Measurements from ENCODE around the gene CPEB1. TPM values are rescaled to one million over a fixed set of nuclear protein-coding genes. Genes with fewer than 3 reads are reported as not detected.

Gene CPEB1
- 1.3 TPM for total RNA-seq
- long read RNA-seq, partial matches to known transcripts = 0 of 4 reads
- long read RNA-seq, other reads (novel, unspliced or antisense) = 2 of 4 reads

- intact Hi-C loops (cut with DNase I) = no loop called here
- ATAC-seq (ENCODE audit: poor library complexity) = peak; percentile 87
- DNase-seq = peak; percentile 67
These were observed at the start of gene CPEB1 for GRCh38 chr15:82647045-82647834. CPEB1 (minus strand) TSS chr15:82647363; CDS start chr15:82628459, 18,904 bp downstream.

GRCh38 chr15:82692171-82692570 lies 45.0 kb upstream of the CPEB1 start:
- intact Hi-C loops (cut with DNase I) = no loop called here
- ATAC-seq (ENCODE audit: poor library complexity) = no peak
- DNase-seq = no peak

GRCh38 chr15:82689147-82689546 lies 42.0 kb upstream of the CPEB1 start:
- intact Hi-C loops (cut with DNase I) = no loop called here
- ATAC-seq (ENCODE audit: poor library complexity) (no peak), DNase-seq (no peak)

GRCh38 chr15:82688691-82689090 lies 41.5 kb upstream of the CPEB1 start:
- ATAC-seq (ENCODE audit: poor library complexity) (no peak), DNase-seq (no peak)
- intact Hi-C loops (cut with DNase I) = no loop called here

- ATAC-seq (ENCODE audit: poor library complexity) (no peak), DNase-seq (no peak)
- intact Hi-C loops (cut with DNase I) = no loop called here
These were observed 34.2 kb upstream of the CPEB1 start for GRCh38 chr15:82681371-82681770.

GRCh38 chr15:82680200-82681102 lies 33.3 kb upstream of the CPEB1 start:
- DNase-seq = no peak
- no peak for ATAC-seq (ENCODE audit: poor library complexity)
- intact Hi-C loops (cut with DNase I) = no loop called here

GRCh38 chr15:82679626-82680199 lies 32.5 kb upstream of the CPEB1 start:
- intact Hi-C loops (cut with DNase I) = no loop called here
- ATAC-seq (ENCODE audit: poor library complexity) (no peak), DNase-seq (no peak)

GRCh38 chr15:82677720-82678323 lies 30.7 kb upstream of the CPEB1 start:
- intact Hi-C loops (cut with DNase I) = no loop called here
- no peak for ATAC-seq (ENCODE audit: poor library complexity)
- DNase-seq = no peak

GRCh38 chr15:82674873-82675272 lies 27.7 kb upstream of the CPEB1 start:
- DNase-seq (no peak), ATAC-seq (ENCODE audit: poor library complexity) (no peak)
- intact Hi-C loops (cut with DNase I) = no loop called here

GRCh38 chr15:82670699-82671098 lies 23.5 kb upstream of the CPEB1 start:
- intact Hi-C loops (cut with DNase I) = no loop called here
- no peak for DNase-seq
- ATAC-seq (ENCODE audit: poor library complexity) = no peak

- intact Hi-C loops (cut with DNase I) = no loop called here
- ATAC-seq (ENCODE audit: poor library complexity) (no peak), DNase-seq (no peak)
These were observed 19.4 kb upstream of the CPEB1 start for GRCh38 chr15:82666606-82667005.

- ATAC-seq (ENCODE audit: poor library complexity) (no peak), DNase-seq (no peak)
- intact Hi-C loops (cut with DNase I) = no loop called here
These were observed 16.9 kb upstream of the CPEB1 start for GRCh38 chr15:82664021-82664420.

GRCh38 chr15:82663186-82663600 lies 16.0 kb upstream of the CPEB1 start:
- ATAC-seq (ENCODE audit: poor library complexity) (peak; percentile 67), DNase-seq (peak; percentile 55)
- intact Hi-C loops (cut with DNase I) = no loop called here

- ATAC-seq (ENCODE audit: poor library complexity) (no peak), DNase-seq (no peak)
- intact Hi-C loops (cut with DNase I) = no loop called here
These were observed 15.5 kb upstream of the CPEB1 start for GRCh38 chr15:82662641-82663040.

- ATAC-seq (ENCODE audit: poor library complexity) (no peak), DNase-seq (no peak)
- intact Hi-C loops (cut with DNase I) = no loop called here
These were observed 13.2 kb upstream of the CPEB1 start for GRCh38 chr15:82660378-82660777.

GRCh38 chr15:82656641-82657266 lies 9.6 kb upstream of the CPEB1 start:
- ATAC-seq (ENCODE audit: poor library complexity) = no peak
- no peak for DNase-seq
- intact Hi-C loops (cut with DNase I) = no loop called here

GRCh38 chr15:82655606-82656005 lies 8.4 kb upstream of the CPEB1 start:
- intact Hi-C loops (cut with DNase I) = no loop called here
- ATAC-seq (ENCODE audit: poor library complexity) (no peak), DNase-seq (no peak)

GRCh38 chr15:82653483-82654168 lies 6.5 kb upstream of the CPEB1 start:
- intact Hi-C loops (cut with DNase I) = no loop called here
- DNase-seq (no peak), ATAC-seq (ENCODE audit: poor library complexity) (no peak)
